GM12801 (cell line): ENCODE results near the gene TRPC4.

Source experiments
- CTCF ChIP-seq: IDR thresholded peaks from one replicate; pipeline ENCODE4 v1.5.1; 2011; ENCODE audit warnings: control low read depth; ENCODE audit not compliant: insufficient read length; ENCODE audit errors: extremely low read depth

TRPC4 gene

DNA sequence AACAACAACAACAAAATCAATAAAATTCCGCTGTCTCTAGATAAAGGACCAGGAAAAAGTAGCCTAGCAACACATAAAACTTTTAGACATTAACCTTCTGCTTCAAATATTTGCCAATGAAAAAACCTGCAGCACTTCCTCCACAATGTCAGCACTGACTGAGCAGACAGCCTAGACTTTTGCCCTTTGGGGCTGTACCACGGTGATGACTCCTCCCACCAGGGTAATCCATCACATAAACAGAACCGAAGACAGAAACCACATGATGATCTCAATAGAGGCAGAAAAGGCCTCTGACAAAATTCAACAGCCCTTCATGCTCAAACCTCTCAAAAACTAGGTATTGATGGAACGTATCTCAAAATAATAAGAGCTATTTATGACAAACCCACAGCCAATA, 30.2 kb upstream of the TRPC4 start:
- TF ChIP-seq CTCF = no peak

DNA sequence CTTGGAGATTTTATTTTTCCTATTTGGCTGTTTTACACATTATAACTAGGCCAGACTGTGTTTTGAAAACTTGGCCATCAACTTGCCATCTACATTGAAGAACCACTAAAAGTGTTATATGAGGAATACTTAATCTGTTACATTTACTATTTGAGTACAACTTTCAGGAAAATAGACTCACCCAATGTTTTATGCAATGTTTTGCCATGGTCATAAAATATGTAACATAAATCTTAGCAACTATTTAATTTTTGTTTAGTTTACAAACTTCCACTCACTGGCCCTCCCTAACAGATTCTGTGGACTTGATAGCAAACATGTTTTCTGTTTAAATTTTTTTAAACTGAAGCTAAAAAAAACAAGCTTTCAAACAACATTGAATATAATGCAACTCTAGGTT, 23.7 kb upstream of the TRPC4 start:
- TF ChIP-seq CTCF = no peak

DNA sequence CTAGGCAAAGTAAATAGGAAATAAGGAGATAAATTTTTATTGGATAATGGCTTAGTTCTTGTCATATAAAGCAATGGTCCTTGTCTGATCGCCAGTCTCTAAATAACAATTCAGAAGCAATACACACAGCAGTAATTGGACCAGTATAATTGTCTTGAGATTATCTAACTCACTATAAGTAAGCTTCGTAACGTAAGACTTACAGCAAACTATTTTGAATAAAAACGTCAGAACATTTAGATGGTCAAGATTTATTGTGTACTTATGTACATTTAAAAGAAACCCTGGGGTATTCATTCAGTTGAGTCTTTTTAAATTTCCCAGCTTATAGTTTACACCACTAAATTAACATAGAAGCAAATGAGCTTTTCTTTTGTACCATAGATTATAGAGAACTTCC, 20.2 kb upstream of the TRPC4 start:
- TF ChIP-seq CTCF = no peak

DNA sequence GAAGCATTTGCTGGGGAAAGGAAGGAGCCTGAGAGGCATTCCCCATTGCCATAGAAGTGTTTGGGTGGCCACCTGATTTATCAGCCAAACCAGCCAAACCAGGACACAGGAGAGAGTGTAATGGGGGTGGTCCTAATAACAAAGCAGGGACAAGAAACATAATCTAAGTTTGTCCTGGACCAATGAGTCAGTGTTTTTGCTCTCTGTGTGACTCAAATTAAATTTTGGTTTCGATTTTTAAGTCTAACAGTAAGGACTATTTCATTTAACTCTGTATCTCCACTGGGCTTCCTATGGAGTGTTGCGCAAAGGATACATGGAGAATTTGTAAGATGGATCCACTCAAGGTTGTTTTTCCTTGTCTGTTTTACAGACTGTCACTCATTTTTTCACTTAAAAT, 19.5 kb upstream of the TRPC4 start:
- no peak for TF ChIP-seq CTCF

- TF ChIP-seq CTCF = no peak
These were observed 17.3 kb upstream of the TRPC4 start for GRCh38 chr13:37886879-37887278.

GRCh38 chr13:37884674-37885073, 15.1 kb upstream of the TRPC4 start:
- no peak for TF ChIP-seq CTCF

DNA sequence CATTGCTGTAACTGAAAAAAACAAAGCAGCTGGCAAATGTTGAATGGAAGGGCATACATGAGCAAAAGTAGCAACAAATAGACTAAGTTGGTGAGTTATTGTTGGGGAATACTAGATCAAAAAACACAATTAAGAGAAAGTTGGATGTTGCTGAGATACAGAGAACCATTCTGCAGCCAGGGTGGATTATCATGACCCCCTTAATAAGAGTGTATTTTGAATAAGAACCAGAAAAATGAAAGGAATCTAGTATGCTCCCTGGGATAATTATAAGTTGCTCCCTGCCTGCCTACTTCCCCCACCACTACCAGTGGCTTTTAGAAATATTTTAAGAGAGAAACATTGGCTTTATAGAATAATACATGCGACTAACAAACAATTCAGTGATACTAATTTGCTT, 14.5 kb upstream of the TRPC4 start:
- no peak for TF ChIP-seq CTCF

DNA sequence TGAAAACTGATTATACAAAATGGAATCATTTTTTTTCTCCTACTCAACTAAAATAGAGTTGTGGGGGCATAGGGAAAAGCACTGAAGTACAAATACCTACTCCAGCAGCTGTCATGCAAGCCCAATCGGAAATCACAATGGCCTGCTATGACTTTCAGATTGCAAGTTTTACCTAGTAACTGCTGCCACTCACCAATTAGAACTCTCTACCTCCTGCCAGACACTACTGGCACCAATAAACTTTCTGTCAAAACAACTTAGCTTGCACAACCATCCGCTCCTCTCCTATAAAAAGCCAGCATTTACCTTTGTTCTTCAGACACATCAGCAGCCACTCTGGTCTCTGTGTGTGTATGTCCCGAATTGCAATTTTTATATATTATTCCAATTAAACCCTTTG, 9.3 kb upstream of the TRPC4 start:
- no peak for TF ChIP-seq CTCF
